Chondrocyte (in vitro differentiated cells): Measurements from ENCODE around the gene SERGEF. TPM values are rescaled to one million over a fixed set of nuclear protein-coding genes. Genes with fewer than 3 reads are reported as not detected.
A peak's percentile ranks its signal among the peaks of the same experiment; 100 is the strongest.

Experiments
- DNase-seq: peaks from one replicate; pipeline ENCODE4 v3.0.0; 2021; ENCODE audit warnings: mixed read lengths, low spot score
- H3K27ac Mint-ChIP-seq: one replicate; pipeline ENCODE4 v1.8.0; 2021; ENCODE audit warnings: mild to moderate bottlenecking, moderate library complexity, mixed read lengths; ENCODE audit not compliant: unreplicated experiment
- H3K27me3 Mint-ChIP-seq: 2 replicates; pipeline ENCODE4 v1.8.0; 2021; ENCODE audit warnings: low read depth, mixed read lengths
- H3K36me3 Mint-ChIP-seq: 2 replicates; pipeline ENCODE4 v1.8.0; 2021; ENCODE audit warnings: low read depth, mixed read lengths
- H3K4me1 Mint-ChIP-seq: 2 replicates; pipeline ENCODE4 v1.8.0; 2021; ENCODE audit warnings: low read depth, mild to moderate bottlenecking, mixed read lengths
- H3K4me3 Mint-ChIP-seq: one replicate; pipeline ENCODE4 v1.8.0; 2021; ENCODE audit warnings: mild to moderate bottlenecking, moderate library complexity, mixed read lengths; ENCODE audit not compliant: unreplicated experiment
- H3K9me3 Mint-ChIP-seq: 2 replicates; pipeline ENCODE4 v1.8.0; 2021; ENCODE audit warnings: low read depth, mixed read lengths
- total RNA-seq: library from RNA; stranded (reverse); gene quantifications from 3 replicates; pipeline ENCODE4 v1.2.1, GENCODE V29; 2021
- TF ChIP-seq, protein P1 (sequence below): fragments of 200-600 bp; sonication (generic); IDR thresholded peaks from 2 replicates; pipeline ENCODE4 v1.5.0; 2021; ENCODE audit warnings: antibody characterized with exemption, mild to moderate bottlenecking, moderate library complexity

SERGEF gene
- total RNA-seq, 1 donor from 2014 or later: 37.6 TPM

- Mint-ChIP-seq H3K27me3 (no peaks in the 10 kb centered on the region), H3K4me3 (no peak overlapping the region), H3K27ac (no peak overlapping the region), H3K4me1 (peaks cover under 1% of the 10 kb centered on the region), H3K9me3 (peaks cover 6% of the 10 kb centered on the region), H3K36me3 (peaks cover 23% of the 10 kb centered on the region)
- TF ChIP-seq, protein P1, sequence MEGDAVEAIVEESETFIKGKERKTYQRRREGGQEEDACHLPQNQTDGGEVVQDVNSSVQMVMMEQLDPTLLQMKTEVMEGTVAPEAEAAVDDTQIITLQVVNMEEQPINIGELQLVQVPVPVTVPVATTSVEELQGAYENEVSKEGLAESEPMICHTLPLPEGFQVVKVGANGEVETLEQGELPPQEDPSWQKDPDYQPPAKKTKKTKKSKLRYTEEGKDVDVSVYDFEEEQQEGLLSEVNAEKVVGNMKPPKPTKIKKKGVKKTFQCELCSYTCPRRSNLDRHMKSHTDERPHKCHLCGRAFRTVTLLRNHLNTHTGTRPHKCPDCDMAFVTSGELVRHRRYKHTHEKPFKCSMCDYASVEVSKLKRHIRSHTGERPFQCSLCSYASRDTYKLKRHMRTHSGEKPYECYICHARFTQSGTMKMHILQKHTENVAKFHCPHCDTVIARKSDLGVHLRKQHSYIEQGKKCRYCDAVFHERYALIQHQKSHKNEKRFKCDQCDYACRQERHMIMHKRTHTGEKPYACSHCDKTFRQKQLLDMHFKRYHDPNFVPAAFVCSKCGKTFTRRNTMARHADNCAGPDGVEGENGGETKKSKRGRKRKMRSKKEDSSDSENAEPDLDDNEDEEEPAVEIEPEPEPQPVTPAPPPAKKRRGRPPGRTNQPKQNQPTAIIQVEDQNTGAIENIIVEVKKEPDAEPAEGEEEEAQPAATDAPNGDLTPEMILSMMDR: no peak
- no peak for DNase-seq
Measured at GRCh38 chr11:17967661-17968060, 45.2 kb downstream of the SERGEF start.

GRCh38 chr11:17960091-17960490, 52.8 kb downstream of the SERGEF start:
- TF ChIP-seq, protein P1: no peak
- Mint-ChIP-seq H3K9me3 (no peaks in the 10 kb centered on the region), H3K27me3 (no peaks in the 10 kb centered on the region), H3K4me1 (peaks cover under 1% of the 10 kb centered on the region), H3K27ac (peak overlapping the region; percentile 6), H3K36me3 (peaks cover 24% of the 10 kb centered on the region), H3K4me3 (no peak overlapping the region)
- DNase-seq: no peak

DNA sequence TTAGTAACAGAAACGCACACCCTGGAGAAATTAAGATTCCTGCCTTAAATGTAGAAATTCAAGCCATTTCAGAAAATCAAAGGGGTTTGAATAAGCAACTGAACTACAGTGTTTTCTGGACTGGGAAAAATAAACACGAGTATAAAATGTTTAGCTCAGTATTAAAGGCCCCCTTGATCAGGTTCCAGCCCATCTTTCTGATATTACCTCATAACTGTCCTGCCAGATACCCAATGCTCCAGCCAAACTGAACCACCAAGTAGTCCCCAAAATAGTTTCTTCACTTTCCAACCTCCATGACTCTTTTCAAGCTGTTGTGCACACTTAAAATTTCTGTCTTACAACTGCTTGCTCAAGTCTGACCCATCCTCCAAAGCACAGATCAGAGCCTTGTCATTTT, 54.4 kb downstream of the SERGEF start:
- peaks cover 15% of the 10 kb centered on the region for H3K4me1 Mint-ChIP-seq
- no peaks in the 10 kb centered on the region for H3K27me3 Mint-ChIP-seq
- H3K36me3 Mint-ChIP-seq: peaks cover 22% of the 10 kb centered on the region
- H3K9me3 Mint-ChIP-seq: no peaks in the 10 kb centered on the region
- TF ChIP-seq, protein P1: no peak
- H3K4me3 Mint-ChIP-seq: no peak overlapping the region
- H3K27ac Mint-ChIP-seq: no peak overlapping the region
- DNase-seq: no peak

GRCh38 chr11:17954395-17955252, 58.2 kb downstream of the SERGEF start:
- Mint-ChIP-seq H3K27me3 (no peaks in the 10 kb centered on the region), H3K9me3 (no peaks in the 10 kb centered on the region), H3K4me3 (no peak overlapping the region), H3K4me1 (peaks cover 15% of the 10 kb centered on the region), H3K36me3 (peaks cover 25% of the 10 kb centered on the region), H3K27ac (peak overlapping the region; percentile 39)
- TF ChIP-seq, protein P1: no peak
- DNase-seq: no peak

GRCh38 chr11:17952487-17952886, 60.4 kb downstream of the SERGEF start:
- no peak for DNase-seq
- TF ChIP-seq, protein P1: no peak
- H3K27ac Mint-ChIP-seq: no peak overlapping the region

More at GRCh38 chr11:17952487-17952886, 60.4 kb downstream of the SERGEF start:
- Mint-ChIP-seq H3K4me1 (peaks cover 15% of the 10 kb centered on the region), H3K4me3 (no peak overlapping the region), H3K27me3 (no peaks in the 10 kb centered on the region), H3K36me3 (peaks cover 25% of the 10 kb centered on the region), H3K9me3 (no peaks in the 10 kb centered on the region)
